Activated CD4-positive, alpha-beta memory T cell treated with anti-CD3 and anti-CD28 coated beads, Interleukin-2, amount 10 ng/mL, durations not matched to agents 7 days and 5 days (primary cell): ENCODE measurements around the gene TAS2R7. TPM values are rescaled to one million over a fixed set of nuclear protein-coding genes. Genes with fewer than 3 reads are reported as not detected.

ENCODE experiments used
- CTCF ChIA-PET: fragments of 350-600 bp; sonication (Branson Sonifier 250); formaldehyde crosslinking; loops from one replicate; lab custom pipeline; 2021; ENCODE audit warnings: antibody characterized with exemption, inconsistent platforms; lab: Charles Lee
- POLR2A ChIA-PET: fragments of 350-600 bp; sonication (Branson Sonifier 250); formaldehyde crosslinking; loops from one replicate; lab custom pipeline; 2021; ENCODE audit warnings: antibody characterized with exemption; lab: Charles Lee
- DNase-seq: peaks from one replicate; pipeline ENCODE4 v3.0.0-alpha.2; 2020
- H3K27ac Mint-ChIP-seq: one replicate; pipeline ENCODE4 v1.8.0; 2021; ENCODE audit warnings: mild to moderate bottlenecking, mixed read lengths
- H3K27me3 Mint-ChIP-seq: one replicate; pipeline ENCODE4 v1.8.0; 2021; ENCODE audit warnings: mixed read lengths
- H3K36me3 Mint-ChIP-seq: one replicate; pipeline ENCODE4 v1.8.0; 2021; ENCODE audit warnings: low read depth, mixed read lengths
- H3K4me1 Mint-ChIP-seq: one replicate; pipeline ENCODE4 v1.8.0; 2021; ENCODE audit warnings: mixed read lengths
- H3K4me3 Mint-ChIP-seq: one replicate; pipeline ENCODE4 v1.8.0; 2021; ENCODE audit warnings: mild to moderate bottlenecking, mixed read lengths
- H3K9me3 Mint-ChIP-seq: one replicate; pipeline ENCODE4 v1.8.0; 2021; ENCODE audit warnings: mixed read lengths
- total RNA-seq, 2 experiments: library from RNA; stranded (reverse); gene quantifications; one replicate each; pipeline ENCODE4 v1.2.3, GENCODE V29; 2021

The TAS2R7 gene, protein sequence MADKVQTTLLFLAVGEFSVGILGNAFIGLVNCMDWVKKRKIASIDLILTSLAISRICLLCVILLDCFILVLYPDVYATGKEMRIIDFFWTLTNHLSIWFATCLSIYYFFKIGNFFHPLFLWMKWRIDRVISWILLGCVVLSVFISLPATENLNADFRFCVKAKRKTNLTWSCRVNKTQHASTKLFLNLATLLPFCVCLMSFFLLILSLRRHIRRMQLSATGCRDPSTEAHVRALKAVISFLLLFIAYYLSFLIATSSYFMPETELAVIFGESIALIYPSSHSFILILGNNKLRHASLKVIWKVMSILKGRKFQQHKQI
- not detected for total RNA-seq

DNA sequence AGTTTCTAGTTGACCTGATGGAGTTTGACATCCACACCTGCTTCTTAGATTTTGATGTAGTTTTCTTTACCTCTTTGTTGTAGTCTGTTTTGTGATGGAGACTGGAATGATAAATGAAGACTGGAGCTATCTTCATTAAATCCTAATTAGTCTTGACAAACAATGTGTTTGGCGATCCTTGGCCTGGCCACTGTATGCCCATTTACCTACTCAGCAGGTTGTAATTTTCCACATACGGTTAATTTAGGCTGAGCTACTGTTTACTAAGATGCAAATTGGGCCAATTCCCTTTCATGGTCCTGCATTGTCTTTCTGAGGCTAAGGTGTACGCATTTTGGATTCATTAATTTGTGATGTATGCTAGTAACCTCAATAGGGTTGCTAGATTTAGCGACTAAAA lies at the start of gene TAS2R7:
TSS of gene TAS2R7 (minus strand) at position 41 of the 400 bp plus-strand sequence. CDS start 57 bp downstream, outside the sequence.
- no peak for DNase-seq
- Mint-ChIP-seq H3K4me1 (no peaks in the 10 kb centered on the region), H3K27me3 (peaks cover 23% of the 10 kb centered on the region), H3K36me3 (no peaks in the 10 kb centered on the region), H3K9me3 (no peaks in the 10 kb centered on the region), H3K27ac (no peak within 1 kb of the TSS), H3K4me3 (no peak within 1 kb of the TSS)
- ChIA-PET CTCF (no interaction called here), POLR2A (no interaction called here)

DNA sequence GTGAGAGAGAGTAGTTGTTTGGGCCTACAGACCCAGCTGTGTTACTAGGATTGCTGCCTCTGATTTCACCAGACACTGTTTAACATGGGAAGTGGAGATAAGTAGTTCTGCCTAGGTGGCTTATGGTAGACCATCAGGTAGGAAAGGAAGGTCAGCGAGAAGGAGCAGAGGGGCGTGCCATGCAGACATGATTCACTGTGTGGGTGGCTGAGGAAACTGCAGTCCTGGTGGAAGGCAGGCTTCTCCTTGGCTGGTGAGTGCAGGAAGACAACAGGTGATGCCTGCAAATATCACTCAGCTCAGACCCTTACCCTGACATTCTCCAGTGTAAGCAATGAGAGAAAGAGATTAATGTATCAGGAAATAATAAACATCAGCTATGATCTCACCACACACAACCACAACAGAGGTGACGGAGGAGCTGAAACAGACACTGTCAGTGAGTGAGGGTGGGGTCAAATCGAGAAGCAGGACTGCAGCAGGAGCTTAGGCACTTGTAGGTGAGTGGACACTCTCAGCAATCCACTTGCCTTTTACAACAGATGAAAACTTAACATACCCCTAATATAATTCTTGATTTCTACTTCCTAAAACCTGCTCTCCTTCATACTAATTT lies 48.9 kb upstream of the TAS2R7 start:
- Mint-ChIP-seq H3K27me3 (no peaks in the 10 kb centered on the region), H3K36me3 (peaks cover 21% of the 10 kb centered on the region), H3K9me3 (peaks cover 11% of the 10 kb centered on the region), H3K4me1 (peaks cover 38% of the 10 kb centered on the region), H3K4me3 (no peak overlapping the region), H3K27ac (no peak overlapping the region)
- ChIA-PET POLR2A (interaction anchor here (0.9 kb wide), 1 partner anchor 320 kb away, joined by 4 read pairs; no protein-coding TSS in a partner anchor), CTCF (interaction anchor here (0.5 kb wide), 1 partner anchor 1113 kb away, joined by 3 read pairs; no protein-coding TSS in a partner anchor)
- no peak for DNase-seq

DNA sequence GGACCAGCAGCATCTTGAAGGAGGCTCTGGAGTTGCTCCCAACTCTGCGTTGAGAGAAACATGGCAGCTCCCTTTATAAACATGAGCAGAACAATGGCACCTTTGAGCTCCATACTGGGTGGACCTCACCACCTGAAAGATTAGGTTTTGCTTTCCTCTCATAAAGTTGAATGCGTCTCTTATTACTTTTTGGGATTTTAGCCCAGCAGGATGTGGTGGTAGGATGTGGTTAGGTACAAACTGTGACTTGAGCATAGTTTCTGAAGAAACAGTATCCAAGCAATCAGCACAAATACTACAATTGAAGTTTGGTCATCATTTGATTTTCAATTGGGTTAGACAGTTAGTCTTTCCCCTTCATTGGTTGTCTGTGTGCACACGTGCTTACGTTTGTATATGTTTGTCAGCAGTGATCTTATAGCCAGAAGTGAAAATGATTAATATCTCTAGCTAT lies 47.0 kb upstream of the TAS2R7 start, which contains the start of gene PRR4:
TSS of gene PRR4 (minus strand) at position 51 of the 454 bp plus-strand sequence. CDS start at position 13, 38 bp downstream.
- Mint-ChIP-seq H3K27me3 (no peaks in the 10 kb centered on the region), H3K27ac (peak within 1 kb of the TSS; percentile 21), H3K9me3 (peaks cover 3% of the 10 kb centered on the region), H3K36me3 (peaks cover 11% of the 10 kb centered on the region), H3K4me1 (peaks cover 38% of the 10 kb centered on the region), H3K4me3 (no peak within 1 kb of the TSS)
- peak; percentile 60 for DNase-seq
- ChIA-PET POLR2A (interaction anchor here (1.4 kb wide), 1 partner anchor 322 kb away, joined by 12 read pairs; the partner anchor contains the start of gene SMIM10L1), CTCF (no interaction called here)

DNA sequence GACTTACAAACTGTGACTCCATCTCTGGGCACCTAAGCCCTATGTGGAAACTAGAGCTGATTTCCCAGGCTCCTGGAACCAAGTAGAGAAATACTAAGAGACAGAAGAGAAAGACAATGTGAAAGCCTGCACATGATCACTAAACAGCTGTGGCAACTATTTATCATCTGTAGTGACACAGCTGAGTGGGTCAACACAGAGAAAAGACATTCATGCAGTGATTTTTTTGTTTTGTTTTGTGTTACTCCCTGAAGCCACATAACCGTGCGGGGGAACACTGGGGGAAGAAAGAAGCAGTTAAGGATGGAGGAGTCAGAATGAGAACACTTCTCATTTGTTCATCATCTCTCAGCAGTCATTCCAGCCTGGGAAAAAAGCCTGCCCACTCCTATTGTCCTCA lies 45.3 kb upstream of the TAS2R7 start:
- CTCF ChIA-PET = no interaction called here
- H3K9me3 Mint-ChIP-seq = peaks cover under 1% of the 10 kb centered on the region
- H3K27me3 Mint-ChIP-seq = no peaks in the 10 kb centered on the region
- H3K27ac Mint-ChIP-seq = no peak overlapping the region
- POLR2A ChIA-PET = no interaction called here
- DNase-seq = no peak
- peaks cover 38% of the 10 kb centered on the region for H3K4me1 Mint-ChIP-seq
- peaks cover 11% of the 10 kb centered on the region for H3K36me3 Mint-ChIP-seq
- H3K4me3 Mint-ChIP-seq = no peak overlapping the region

DNA sequence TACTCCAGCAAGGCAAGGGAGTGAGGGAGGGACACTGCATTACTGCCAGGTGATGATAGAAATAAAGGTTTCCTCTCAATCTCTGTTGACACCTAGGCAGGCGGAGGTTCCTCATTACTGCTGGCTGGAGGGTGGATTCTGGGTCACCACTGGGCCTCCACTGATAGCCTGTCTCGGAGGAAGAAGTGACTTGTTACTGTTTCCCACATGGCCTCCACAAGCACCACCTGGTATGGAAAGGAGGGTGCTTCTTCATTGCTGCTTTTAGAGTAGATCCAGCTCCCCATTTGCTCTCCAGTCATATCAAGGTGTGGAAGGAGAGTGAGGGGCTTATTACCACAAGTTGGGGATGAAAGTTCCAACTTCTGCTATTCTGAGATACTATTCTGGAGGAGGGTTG lies 40.4 kb upstream of the TAS2R7 start:
- Mint-ChIP-seq H3K4me1 (no peaks in the 10 kb centered on the region), H3K27ac (no peak overlapping the region), H3K9me3 (no peaks in the 10 kb centered on the region), H3K36me3 (peaks cover 3% of the 10 kb centered on the region), H3K4me3 (no peak overlapping the region), H3K27me3 (no peaks in the 10 kb centered on the region)
- DNase-seq = no peak
- ChIA-PET POLR2A (no interaction called here), CTCF (no interaction called here)

DNA sequence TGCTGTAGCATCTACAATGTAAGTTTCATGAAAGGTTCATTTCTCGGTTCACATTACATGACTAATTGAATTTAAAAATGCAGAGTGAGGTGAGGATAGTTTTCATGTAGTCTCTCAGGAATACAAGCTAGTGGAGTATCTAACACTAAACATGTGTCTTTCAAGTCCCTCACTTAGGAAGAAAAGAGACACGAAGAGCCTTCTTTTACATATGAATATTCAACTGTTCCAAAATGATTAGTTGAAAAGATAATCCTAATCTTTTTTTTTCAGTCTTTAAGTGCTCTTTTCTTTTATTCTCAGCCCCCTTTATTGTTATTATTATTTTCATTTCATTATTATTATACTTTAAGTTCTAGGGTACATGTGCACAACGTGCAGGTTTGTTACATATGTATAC lies 36.0 kb upstream of the TAS2R7 start:
- no peaks in the 10 kb centered on the region for H3K4me1 Mint-ChIP-seq
- POLR2A ChIA-PET = no interaction called here
- no peak overlapping the region for H3K27ac Mint-ChIP-seq
- CTCF ChIA-PET = no interaction called here
- no peak for DNase-seq
- H3K36me3 Mint-ChIP-seq = no peaks in the 10 kb centered on the region
- no peak overlapping the region for H3K4me3 Mint-ChIP-seq
- no peaks in the 10 kb centered on the region for H3K9me3 Mint-ChIP-seq
- no peaks in the 10 kb centered on the region for H3K27me3 Mint-ChIP-seq

DNA sequence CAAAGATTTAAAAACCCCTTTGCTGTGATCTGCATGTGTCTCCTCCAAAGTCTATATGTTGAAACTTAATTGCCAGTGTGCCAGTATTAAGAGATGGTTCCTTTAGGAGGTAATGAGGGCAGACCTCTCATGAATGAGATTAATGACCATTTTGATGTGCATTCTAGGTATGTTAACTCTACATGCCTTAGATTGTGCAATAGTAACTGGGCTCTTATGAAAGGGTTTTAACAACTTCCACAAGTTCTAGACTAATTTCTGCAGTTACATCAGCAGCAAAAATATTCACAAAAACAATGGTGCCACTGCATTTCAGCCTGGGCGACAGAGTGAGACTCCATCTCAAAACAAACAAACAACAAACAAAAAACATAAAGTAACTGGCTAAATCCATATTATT lies 27.6 kb upstream of the TAS2R7 start:
- no peaks in the 10 kb centered on the region for H3K9me3 Mint-ChIP-seq
- no peak overlapping the region for H3K4me3 Mint-ChIP-seq
- H3K36me3 Mint-ChIP-seq = no peaks in the 10 kb centered on the region
- no peaks in the 10 kb centered on the region for H3K4me1 Mint-ChIP-seq
- H3K27me3 Mint-ChIP-seq = no peaks in the 10 kb centered on the region
- POLR2A ChIA-PET = no interaction called here
- CTCF ChIA-PET = no interaction called here
- no peak overlapping the region for H3K27ac Mint-ChIP-seq
- DNase-seq = no peak

DNA sequence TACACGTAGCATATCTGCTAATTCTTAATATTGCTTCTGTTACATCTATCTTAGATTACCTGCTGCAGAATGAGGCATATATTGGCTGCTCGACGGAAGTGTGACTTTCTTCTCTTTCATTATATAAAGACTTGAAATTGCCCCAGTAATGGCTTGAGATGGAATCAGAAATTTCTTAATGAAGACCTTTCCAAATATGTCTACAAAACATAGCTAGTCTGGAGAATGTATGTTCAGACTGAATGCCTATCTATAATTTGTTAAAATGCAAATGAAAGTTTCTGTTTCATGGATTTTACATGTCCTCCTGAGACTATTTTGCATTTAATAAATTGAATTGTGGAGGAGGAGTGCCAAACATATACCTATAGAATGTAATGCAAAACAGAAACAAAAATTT lies 23.8 kb upstream of the TAS2R7 start, which contains the start of gene TAS2R10:
TSS of gene TAS2R10 (minus strand) at position 101 of the 400 bp plus-strand sequence. CDS start at position 12, 89 bp downstream.
- H3K27me3 Mint-ChIP-seq = no peaks in the 10 kb centered on the region
- CTCF ChIA-PET = no interaction called here
- no peaks in the 10 kb centered on the region for H3K36me3 Mint-ChIP-seq

DNA sequence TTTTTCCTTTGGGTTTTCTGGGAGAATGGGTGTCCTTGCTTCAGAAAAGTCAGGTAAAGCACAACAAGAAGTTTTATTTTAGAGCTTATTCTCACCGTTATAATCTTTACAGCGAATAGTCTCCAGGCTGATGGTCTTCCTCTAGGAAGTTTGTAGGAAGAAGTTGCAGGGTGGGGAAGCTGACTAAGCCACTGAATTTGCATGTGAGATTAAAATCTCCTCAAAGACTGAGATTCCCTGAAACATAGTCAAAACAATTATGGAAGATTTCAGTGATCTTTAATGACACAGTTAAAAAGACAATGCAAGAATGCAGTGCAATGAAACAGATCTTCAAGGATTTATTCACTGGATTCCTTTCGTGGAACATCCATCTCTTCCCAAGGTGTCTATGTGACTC lies 22.5 kb upstream of the TAS2R7 start:
- POLR2A ChIA-PET = no interaction called here

More for the DNA sequence above, 23.8 kb upstream of the TAS2R7 start, which contains the start of gene TAS2R10:
- H3K4me1 Mint-ChIP-seq = no peaks in the 10 kb centered on the region
- no peak for DNase-seq
- no peak within 1 kb of the TSS for H3K4me3 Mint-ChIP-seq
- no peaks in the 10 kb centered on the region for H3K9me3 Mint-ChIP-seq
- POLR2A ChIA-PET = no interaction called here
- H3K27ac Mint-ChIP-seq = no peak within 1 kb of the TSS

DNA sequence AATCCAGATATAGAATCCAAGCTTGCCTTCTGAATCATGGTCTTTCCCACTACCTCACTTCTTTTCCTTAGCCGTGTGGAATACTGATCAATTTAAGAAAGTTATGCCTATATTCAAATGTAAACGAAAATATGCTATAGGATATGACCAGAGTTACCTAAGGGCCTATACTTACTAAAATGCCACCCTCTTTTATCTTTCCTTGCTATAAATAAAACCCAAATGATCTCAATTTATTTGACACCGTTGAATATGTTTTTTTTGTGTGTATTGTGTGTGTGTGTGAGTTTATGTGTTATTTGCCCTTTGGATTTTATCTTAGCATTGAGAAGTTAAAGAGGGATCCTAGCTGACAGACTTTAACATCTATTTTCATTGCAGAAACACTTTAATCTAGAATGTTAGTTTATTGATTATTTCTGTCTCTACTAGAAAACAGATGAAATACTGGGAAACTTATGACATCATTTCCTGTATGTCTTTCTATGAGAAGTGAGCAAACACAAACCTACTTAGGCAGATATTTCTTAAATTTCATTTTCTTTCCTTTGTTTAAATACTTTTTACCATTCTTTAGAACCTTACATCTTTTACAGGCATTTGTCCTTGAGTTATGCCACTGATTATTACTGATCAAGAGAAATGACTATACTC lies 9.6 kb upstream of the TAS2R7 start:
- Mint-ChIP-seq H3K27me3 (peaks cover 14% of the 10 kb centered on the region), H3K4me3 (no peak overlapping the region), H3K9me3 (no peaks in the 10 kb centered on the region), H3K27ac (no peak overlapping the region), H3K36me3 (no peaks in the 10 kb centered on the region), H3K4me1 (no peaks in the 10 kb centered on the region)
- DNase-seq = no peak
- ChIA-PET CTCF (no interaction called here), POLR2A (no interaction called here)

More for the DNA sequence above, 22.5 kb upstream of the TAS2R7 start:
- CTCF ChIA-PET = no interaction called here
- Mint-ChIP-seq H3K27me3 (no peaks in the 10 kb centered on the region), H3K36me3 (no peaks in the 10 kb centered on the region), H3K27ac (no peak overlapping the region), H3K4me3 (no peak overlapping the region), H3K9me3 (no peaks in the 10 kb centered on the region), H3K4me1 (no peaks in the 10 kb centered on the region)
- DNase-seq = no peak

DNA sequence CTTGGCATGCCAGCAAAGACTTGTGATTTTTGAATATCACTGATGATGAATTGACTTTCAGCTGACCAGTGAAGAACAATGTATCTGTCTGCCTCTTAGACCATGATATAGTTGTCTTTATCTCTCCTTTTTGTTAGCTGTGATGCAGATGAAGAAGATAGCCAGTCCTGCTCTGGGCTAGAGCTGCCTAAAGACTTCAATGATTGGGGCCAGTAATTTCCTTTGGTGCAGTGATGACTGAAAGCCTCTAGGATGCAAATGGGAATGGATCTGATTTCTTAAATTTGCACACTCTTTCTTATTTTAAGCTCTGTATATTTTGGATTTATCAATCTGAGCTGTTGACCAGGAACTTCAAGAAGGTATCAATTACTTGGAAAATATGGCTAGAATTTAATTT lies 7.6 kb upstream of the TAS2R7 start, which contains the start of gene TAS2R9:
TSS of gene TAS2R9 (minus strand) at position 101 of the 400 bp plus-strand sequence. CDS start at position 8, 93 bp downstream.
- Mint-ChIP-seq H3K27me3 (peaks cover 24% of the 10 kb centered on the region), H3K36me3 (no peaks in the 10 kb centered on the region), H3K4me1 (no peaks in the 10 kb centered on the region), H3K4me3 (no peak within 1 kb of the TSS), H3K27ac (no peak within 1 kb of the TSS), H3K9me3 (no peaks in the 10 kb centered on the region)
- DNase-seq = no peak
- ChIA-PET CTCF (interaction anchor here (0.6 to 1.1 kb wide), 2 partner anchors 336 to 657 kb away, joined by 3 read pairs; no protein-coding TSS in a partner anchor), POLR2A (no interaction called here)

DNA sequence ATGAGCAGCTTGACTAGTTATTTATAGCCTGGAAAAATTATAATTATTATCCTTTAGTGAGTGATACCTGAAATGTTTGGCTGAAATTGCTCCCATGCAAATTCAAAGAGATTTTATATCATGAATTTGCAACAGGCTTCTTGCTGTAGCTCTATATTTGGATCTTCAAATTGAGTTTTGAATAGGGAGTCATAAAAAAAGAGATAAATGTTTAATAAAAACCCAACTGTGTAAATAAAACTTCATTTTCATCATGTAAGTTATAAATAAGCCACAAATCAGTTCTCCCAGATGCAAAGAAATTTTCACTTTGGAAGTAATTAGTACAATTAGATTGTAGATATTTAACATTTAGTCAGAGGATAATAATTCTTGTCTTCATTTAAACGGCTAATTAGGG lies 4.8 kb upstream of the TAS2R7 start, which contains the start of gene TAS2R8:
TSS of gene TAS2R8 (minus strand) at position 101 of the 400 bp plus-strand sequence. CDS start 306 bp downstream, outside the sequence.
- ChIA-PET POLR2A (no interaction called here), CTCF (no interaction called here)
- peaks cover 24% of the 10 kb centered on the region for H3K27me3 Mint-ChIP-seq
- no peaks in the 10 kb centered on the region for H3K36me3 Mint-ChIP-seq
- H3K9me3 Mint-ChIP-seq = no peaks in the 10 kb centered on the region
- H3K27ac Mint-ChIP-seq = no peak within 1 kb of the TSS
- no peaks in the 10 kb centered on the region for H3K4me1 Mint-ChIP-seq
- H3K4me3 Mint-ChIP-seq = no peak within 1 kb of the TSS
- DNase-seq = no peak

DNA sequence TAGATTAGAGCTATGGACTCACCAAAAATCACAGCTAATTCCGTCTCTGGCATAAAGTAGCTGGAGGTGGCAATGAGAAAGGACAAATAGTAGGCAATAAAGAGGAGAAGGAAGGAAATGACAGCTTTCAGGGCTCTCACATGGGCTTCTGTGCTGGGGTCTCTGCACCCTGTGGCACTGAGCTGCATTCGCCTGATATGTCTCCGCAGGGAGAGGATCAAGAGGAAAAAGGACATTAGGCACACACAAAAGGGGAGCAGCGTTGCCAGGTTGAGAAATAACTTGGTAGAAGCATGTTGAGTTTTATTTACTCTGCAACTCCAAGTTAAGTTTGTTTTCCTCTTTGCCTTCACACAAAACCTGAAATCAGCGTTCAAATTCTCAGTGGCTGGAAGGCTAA lies 686 bp downstream of the TAS2R7 start:
- H3K27ac Mint-ChIP-seq = no peak overlapping the region
- H3K4me1 Mint-ChIP-seq = no peaks in the 10 kb centered on the region
- no peak overlapping the region for H3K4me3 Mint-ChIP-seq
- ChIA-PET POLR2A (no interaction called here), CTCF (no interaction called here)
- no peak for DNase-seq
- no peaks in the 10 kb centered on the region for H3K9me3 Mint-ChIP-seq
- H3K27me3 Mint-ChIP-seq = peaks cover 27% of the 10 kb centered on the region
- H3K36me3 Mint-ChIP-seq = no peaks in the 10 kb centered on the region
